Measurements from ENCODE around the gene ABI1. TPM values are rescaled to one million over a fixed set of nuclear protein-coding genes. Genes with fewer than 3 reads are reported as not detected.

Gene ABI1
- total and polyA plus RNA-seq, 2 of the 13 experiments (the other 11 are each of a cell fraction or from before 2014, with no cell fraction given), result 20.9 to 22.9 TPM

- no peak for TF ChIP-seq MTA3 (CRISPR knock-in tag; IDR thresholded peaks at IDR 0.05)
- TF ChIP-seq MAFK (conservative IDR thresholded peaks at IDR 0.05 in 1 of 2, IDR thresholded peaks at IDR 0.05 in 1 of 2; ENCODE audit: low read length in 2 of 2), result peak; percentile 82 to 88
Measured at GRCh38 chr10:26755443-26755903, 105.3 kb downstream of the ABI1 start (continued).

DNA sequence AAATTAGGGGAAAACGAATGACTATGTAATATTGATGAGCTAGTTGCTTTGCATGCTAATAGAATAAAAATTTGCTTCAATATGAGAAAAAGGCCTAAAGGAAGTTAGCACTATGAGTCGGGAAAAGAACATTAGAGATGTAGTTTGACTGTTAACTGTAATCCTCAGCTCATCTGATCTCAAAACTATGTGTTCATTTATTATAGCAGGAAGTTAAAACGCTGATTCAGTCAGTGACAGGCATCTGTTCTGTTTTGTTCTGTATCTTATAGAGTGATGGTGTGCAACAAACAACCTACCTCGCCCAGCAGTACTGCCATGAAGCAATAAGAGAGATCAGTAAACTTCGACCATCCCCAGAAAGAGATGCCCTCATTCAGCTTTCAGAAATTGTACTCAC is 114.7 kb downstream of the ABI1 start:
- Histone ChIP-seq H2AFZ (ENCODE audit: low read length) (no peak overlapping the region), H3K4me2 (ENCODE audit: low read depth, low read length) (no peak overlapping the region), H3K9ac (ENCODE audit: insufficient read depth, low read depth, low read length) (no peak overlapping the region), H3K9me3 (ENCODE audit: low read length) (no peaks in the 10 kb centered on the region), H3K79me2 (ENCODE audit: insufficient read depth, low read length) (no peaks in the 10 kb centered on the region), H4K20me1 (ENCODE audit: insufficient read depth, low read length) (no peaks in the 10 kb centered on the region), H3K27me3 (ENCODE audit: control insufficient read depth in 1 of 2, insufficient read depth in 2 of 2, low read length in 2 of 2) (no peaks in the 10 kb centered on the region), H3K4me1 (ENCODE audit: insufficient read depth, low read length) (no peaks in the 10 kb centered on the region), H3K4me3 (replicated peaks in 1 of 3; ENCODE audit: insufficient read depth in 1 of 3, low read depth in 2 of 3, low read length in 3 of 3) (no peak overlapping the region), H3K36me3 (replicated peaks in 1 of 2; ENCODE audit: control insufficient read depth in 1 of 2, insufficient read depth in 2 of 2, low read length in 2 of 2) (peaks cover 3 to 41% of the 10 kb centered on the region in 2 experiments; a peak in 4 of 5 replicates), H3K27ac (ENCODE audit: extremely low read length, insufficient read depth, low read length) (no peak overlapping the region)
- in situ Hi-C loops (cut with HindIII; ENCODE audit: extremely low pct_ligation_motif_present, low pct_unique_long_range_greater_than_20kb), result no loop called here
- POLR2A ChIA-PET, result no interaction called here
- FAIRE-seq (no peak), ATAC-seq (no peak), DNase-seq (ENCODE audit: low spot score) (no peak)
- BruUV-seq (replicated peaks), result no TSS peak
- TF ChIP-seq POGZ (CRISPR knock-in tag; IDR thresholded peaks at IDR 0.05) (no peak), ZNF782 (CRISPR knock-in tag; IDR thresholded peaks at IDR 0.05; ENCODE audit: borderline replicate concordance) (no peak), POLR2G (IDR thresholded peaks at IDR 0.05; ENCODE audit: low read depth, low read length) (no peak), ZNF572 (CRISPR knock-in tag; IDR thresholded peaks at IDR 0.05) (no peak), ZNF841 (CRISPR knock-in tag; IDR thresholded peaks at IDR 0.05; ENCODE audit: borderline replicate concordance) (no peak), HOXA9 (CRISPR knock-in tag; IDR thresholded peaks at IDR 0.05; ENCODE audit: borderline replicate concordance) (no peak), ZNF235 (CRISPR knock-in tag; IDR thresholded peaks at IDR 0.05; ENCODE audit: borderline replicate concordance) (no peak), PHF21A (CRISPR knock-in tag; IDR thresholded peaks at IDR 0.05) (no peak), RCOR2 (CRISPR knock-in tag; IDR thresholded peaks at IDR 0.05) (no peak), ZNF501 (CRISPR knock-in tag; IDR thresholded peaks at IDR 0.05) (no peak), CEBPB (IDR thresholded peaks at IDR 0.05; ENCODE audit: borderline replicate concordance, low read depth, low read length) (no peak), ELF4 (CRISPR knock-in tag; IDR thresholded peaks at IDR 0.05; ENCODE audit: borderline replicate concordance) (no peak), MZF1 (CRISPR knock-in tag; IDR thresholded peaks at IDR 0.05; ENCODE audit: borderline replicate concordance) (no peak), FOXP1 (IDR thresholded peaks at IDR 0.05) (no peak), FOXP1 (CRISPR knock-in tag; IDR thresholded peaks at IDR 0.05) (no peak), FOXK1 (CRISPR knock-in tag; IDR thresholded peaks at IDR 0.05; ENCODE audit: borderline replicate concordance, low read depth) (no peak), GLI4 (CRISPR knock-in tag; IDR thresholded peaks at IDR 0.05; ENCODE audit: borderline replicate concordance) (no peak), ZNF724P (CRISPR knock-in tag; IDR thresholded peaks at IDR 0.05; ENCODE audit: borderline replicate concordance) (no peak)
- TF ChIP-seq, protein P1, sequence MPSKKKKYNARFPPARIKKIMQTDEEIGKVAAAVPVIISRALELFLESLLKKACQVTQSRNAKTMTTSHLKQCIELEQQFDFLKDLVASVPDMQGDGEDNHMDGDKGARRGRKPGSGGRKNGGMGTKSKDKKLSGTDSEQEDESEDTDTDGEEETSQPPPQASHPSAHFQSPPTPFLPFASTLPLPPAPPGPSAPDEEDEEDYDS (CRISPR knock-in tag; IDR thresholded peaks at IDR 0.05), result no peak
- TF ChIP-seq, protein P2, sequence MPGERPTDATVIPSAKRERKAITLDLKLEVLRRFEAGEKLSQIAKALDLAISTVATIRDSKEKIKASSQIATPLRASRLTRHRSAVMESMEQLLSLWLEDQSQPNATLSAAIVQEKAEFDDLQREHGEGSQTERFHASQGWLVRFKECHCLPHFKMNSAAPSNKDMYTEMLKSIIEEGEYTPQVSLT (CRISPR knock-in tag; IDR thresholded peaks at IDR 0.05; ENCODE audit: borderline replicate concordance, low read depth), result no peak
- intact Hi-C loops (cut with micrococcal nuclease; ENCODE audit: unreplicated experiment), result no loop called here
- CTCF ChIA-PET (ENCODE audit: low intra/inter-chr PET ratio, low total read pairs), result no interaction called here
- WGBS (ENCODE audit: low lambda C conversion rate), result 93% methylated on average over 5 of the region's 5 CpGs
